BLaER1 treated with 17β-estradiol and CSF1 and Interleukin-3, amounts not matched to agents 10 nM and 100 nM (cell line): ENCODE results near the gene TMEM239.

Experiments used
- H3K27ac ChIP-seq, 11 experiments: shearing (Covaris generic); formaldehyde crosslinking; 2 replicates each; pipeline ENCODE4 v1.8.1; 2022
- H3K27me3 ChIP-seq, 11 experiments: shearing (Covaris generic); formaldehyde crosslinking; 2 replicates each; pipeline ENCODE4 v1.8.1; 2022
- H3K36me3 ChIP-seq, 11 experiments: shearing (Covaris generic); formaldehyde crosslinking; 2 replicates each; pipeline ENCODE4 v1.8.1; 2022
- H3K4me1 ChIP-seq, 10 experiments: shearing (Covaris generic); formaldehyde crosslinking; 2 replicates each; pipeline ENCODE4 v1.8.1; 2022
- H3K4me2 ChIP-seq, 11 experiments: shearing (Covaris generic); formaldehyde crosslinking; 2 replicates each; pipeline ENCODE4 v1.8.1; 2022
- H3K4me3 ChIP-seq, 10 experiments: shearing (Covaris generic); formaldehyde crosslinking; 2 replicates each; pipeline ENCODE4 v1.8.1; 2022
- H3K9ac ChIP-seq, 11 experiments: shearing (Covaris generic); formaldehyde crosslinking; 2 replicates each; pipeline ENCODE4 v1.8.1; 2022
- H3K9me3 ChIP-seq, 11 experiments: shearing (Covaris generic); formaldehyde crosslinking; replicated peaks in 1 of 11; 2 replicates each; pipeline ENCODE4 v1.8.1; 2022
- H4K20me1 ChIP-seq, 11 experiments: shearing (Covaris generic); formaldehyde crosslinking; 2 replicates each; pipeline ENCODE4 v1.8.1; 2022
- Cebpa-rat ChIP-seq, 11 experiments: shearing (Covaris generic); IDR thresholded peaks; 2 replicates each; pipeline ENCODE4 v1.8.1; 2022

Gene TMEM239

DNA sequence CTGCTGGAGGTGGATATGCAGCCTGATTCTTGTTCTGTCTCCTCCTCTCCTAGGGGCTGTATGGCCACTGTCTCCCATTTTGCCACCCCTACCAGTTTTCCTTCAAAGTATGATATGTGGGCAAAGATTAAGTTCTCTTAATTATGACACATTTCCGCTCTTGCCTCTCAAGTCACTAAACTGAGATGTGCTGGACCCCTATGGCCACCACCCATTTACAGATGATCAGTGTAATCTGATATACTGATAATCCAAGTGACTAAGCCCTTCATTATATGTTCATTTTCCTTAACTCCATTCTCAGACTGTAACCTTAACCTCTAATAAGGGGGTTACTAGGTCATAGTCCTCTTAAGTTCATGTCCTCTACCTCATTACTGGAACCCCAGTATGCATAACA lies 2.1 kb upstream of the TMEM239 start:
- Histone ChIP-seq H3K9me3 (peaks cover 0 to 19% (median 13%) of the 10 kb centered on the region in 11 experiments; a peak in 19 of 22 replicates), H4K20me1 (no peaks in the 10 kb centered on the region), H3K4me2 (peak overlapping the region; percentile 48 to 82 (median 70)), H3K27me3 (no peaks in the 10 kb centered on the region), H3K4me1 (peaks cover 15 to 38% (median 26%) of the 10 kb centered on the region in 10 experiments), H3K9ac (peak overlapping the region in 3 of 11 experiments; percentile 9 to 30 (median 22); a peak in 1 of 22 replicates), H3K36me3 (no peaks in the 10 kb centered on the region), H3K4me3 (no peak overlapping the region), H3K27ac (no peak overlapping the region; a peak in 1 of 22 replicates)
- TF ChIP-seq Cebpa-rat (IDR thresholded peaks at IDR 0.05) = no peak

- H3K9ac ChIP-seq = peak within 1 kb of the TSS in 4 of 11 experiments; percentile 9 to 30 (median 18); a peak in 4 of 22 replicates
- H3K4me2 ChIP-seq = peak within 1 kb of the TSS; percentile 48 to 82 (median 70)
- H3K9me3 ChIP-seq = peaks cover 0 to 19% (median 13%) of the 10 kb centered on the region in 11 experiments; a peak in 19 of 22 replicates
- H3K4me3 ChIP-seq = no peak within 1 kb of the TSS
- H3K36me3 ChIP-seq = no peaks in the 10 kb centered on the region
- no peak for TF ChIP-seq Cebpa-rat (IDR thresholded peaks at IDR 0.05)
- peak within 1 kb of the TSS in 4 of 11 experiments; percentile 17 to 41 (median 18); a peak in 6 of 22 replicates for H3K27ac ChIP-seq
- no peaks in the 10 kb centered on the region for H4K20me1 ChIP-seq
- H3K27me3 ChIP-seq = no peaks in the 10 kb centered on the region
- H3K4me1 ChIP-seq = peaks cover 15 to 38% (median 26%) of the 10 kb centered on the region in 10 experiments
Observed at GRCh38 chr20:2814587-2815051, 1.5 kb upstream of the TMEM239 start, which contains the start of gene C20orf141. Gene C20orf141, plus strand, starts transcription at chr20:2814987. Its CDS starts 198 bp downstream, at chr20:2815185.

DNA sequence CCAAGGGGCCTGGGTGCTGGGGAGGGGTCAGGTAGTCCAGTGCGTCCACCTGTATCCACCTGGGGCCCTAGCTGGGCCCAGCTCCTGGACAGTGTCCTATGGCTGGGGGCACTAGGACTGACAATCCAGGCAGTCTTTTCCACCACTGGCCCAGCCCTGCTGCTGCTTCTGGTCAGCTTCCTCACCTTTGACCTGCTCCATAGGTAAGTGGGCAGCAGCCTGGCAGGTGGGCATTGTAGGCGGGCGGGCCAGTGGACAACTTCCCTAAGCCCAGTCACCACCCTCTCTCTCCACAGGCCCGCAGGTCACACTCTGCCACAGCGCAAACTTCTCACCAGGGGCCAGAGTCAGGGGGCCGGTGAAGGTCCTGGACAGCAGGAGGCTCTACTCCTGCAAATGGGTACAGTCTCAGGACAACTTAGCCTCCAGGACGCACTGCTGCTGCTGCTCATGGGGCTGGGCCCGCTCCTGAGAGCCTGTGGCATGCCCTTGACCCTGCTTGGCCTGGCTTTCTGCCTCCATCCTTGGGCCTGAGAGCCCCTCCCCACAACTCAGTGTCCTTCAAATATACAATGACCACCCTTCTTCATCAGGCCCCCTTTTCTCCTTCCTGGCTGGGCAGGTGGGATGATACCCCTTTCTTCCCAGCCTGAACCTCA lies 793 bp upstream of the TMEM239 start:
- peak overlapping the region; percentile 48 to 82 (median 70) for H3K4me2 ChIP-seq
- peaks cover 0 to 19% (median 13%) of the 10 kb centered on the region in 11 experiments; a peak in 19 of 22 replicates for H3K9me3 ChIP-seq
- peak overlapping the region in 4 of 11 experiments; percentile 17 to 41 (median 18); a peak in 5 of 22 replicates for H3K27ac ChIP-seq
- H3K36me3 ChIP-seq = no peaks in the 10 kb centered on the region
- H4K20me1 ChIP-seq = no peaks in the 10 kb centered on the region
- H3K9ac ChIP-seq = peak overlapping the region in 4 of 11 experiments; percentile 9 to 22 (median 14); a peak in 2 of 22 replicates
- peaks cover 15 to 38% (median 26%) of the 10 kb centered on the region in 10 experiments for H3K4me1 ChIP-seq
- no peaks in the 10 kb centered on the region for H3K27me3 ChIP-seq
- no peak overlapping the region for H3K4me3 ChIP-seq
- TF ChIP-seq Cebpa-rat (IDR thresholded peaks at IDR 0.05) = no peak

- Histone ChIP-seq H3K9me3 (peaks cover 0 to 15% (median 10%) of the 10 kb centered on the region in 11 experiments; a peak in 19 of 22 replicates), H4K20me1 (no peaks in the 10 kb centered on the region), H3K27ac (no peak overlapping the region), H3K36me3 (no peaks in the 10 kb centered on the region), H3K27me3 (peaks cover 0 to 7% (median 0%) of the 10 kb centered on the region in 11 experiments; a peak in 1 of 22 replicates), H3K4me2 (peak overlapping the region in 3 of 11 experiments; percentile 2 to 26 (median 12); a peak in 1 of 22 replicates), H3K9ac (no peak overlapping the region), H3K4me3 (no peak overlapping the region), H3K4me1 (peaks cover 15 to 42% (median 32%) of the 10 kb centered on the region in 10 experiments)
- TF ChIP-seq Cebpa-rat (IDR thresholded peaks at IDR 0.05) = no peak
Observed at GRCh38 chr20:2816583-2817340, 598 bp downstream of the TMEM239 start.

- Histone ChIP-seq H3K9me3 (peaks cover 0 to 9% (median 5%) of the 10 kb centered on the region in 11 experiments; a peak in 18 of 22 replicates), H3K4me2 (peak overlapping the region in 5 of 11 experiments; percentile 2 to 38 (median 19); a peak in 2 of 22 replicates), H3K27me3 (peaks cover 0 to 7% (median 0%) of the 10 kb centered on the region in 11 experiments; a peak in 1 of 22 replicates), H3K4me3 (no peak overlapping the region), H3K9ac (no peak overlapping the region), H4K20me1 (no peaks in the 10 kb centered on the region), H3K4me1 (peaks cover 15 to 48% (median 38%) of the 10 kb centered on the region in 10 experiments), H3K36me3 (no peaks in the 10 kb centered on the region), H3K27ac (no peak overlapping the region)
- no peak for TF ChIP-seq Cebpa-rat (IDR thresholded peaks at IDR 0.05)
Observed at GRCh38 chr20:2817341-2817726, 1.2 kb downstream of the TMEM239 start.

- H3K4me1 ChIP-seq = peaks cover 15 to 49% (median 38%) of the 10 kb centered on the region in 10 experiments
- no peak overlapping the region for H3K9ac ChIP-seq
- H3K27ac ChIP-seq = no peak overlapping the region
- H3K36me3 ChIP-seq = no peaks in the 10 kb centered on the region
- H3K27me3 ChIP-seq = peaks cover 0 to 7% (median 0%) of the 10 kb centered on the region in 11 experiments; a peak in 1 of 22 replicates
- H3K4me3 ChIP-seq = no peak overlapping the region
- peak overlapping the region in 5 of 11 experiments; percentile 12 to 38 (median 19); a peak in 5 of 22 replicates for H3K4me2 ChIP-seq
- H4K20me1 ChIP-seq = no peaks in the 10 kb centered on the region
- H3K9me3 ChIP-seq = peaks cover 0 to 2% (median 0%) of the 10 kb centered on the region in 11 experiments; a peak in 1 of 22 replicates
- no peak for TF ChIP-seq Cebpa-rat (IDR thresholded peaks at IDR 0.05)
Observed at GRCh38 chr20:2817891-2818595, 1.9 kb downstream of the TMEM239 start.

DNA sequence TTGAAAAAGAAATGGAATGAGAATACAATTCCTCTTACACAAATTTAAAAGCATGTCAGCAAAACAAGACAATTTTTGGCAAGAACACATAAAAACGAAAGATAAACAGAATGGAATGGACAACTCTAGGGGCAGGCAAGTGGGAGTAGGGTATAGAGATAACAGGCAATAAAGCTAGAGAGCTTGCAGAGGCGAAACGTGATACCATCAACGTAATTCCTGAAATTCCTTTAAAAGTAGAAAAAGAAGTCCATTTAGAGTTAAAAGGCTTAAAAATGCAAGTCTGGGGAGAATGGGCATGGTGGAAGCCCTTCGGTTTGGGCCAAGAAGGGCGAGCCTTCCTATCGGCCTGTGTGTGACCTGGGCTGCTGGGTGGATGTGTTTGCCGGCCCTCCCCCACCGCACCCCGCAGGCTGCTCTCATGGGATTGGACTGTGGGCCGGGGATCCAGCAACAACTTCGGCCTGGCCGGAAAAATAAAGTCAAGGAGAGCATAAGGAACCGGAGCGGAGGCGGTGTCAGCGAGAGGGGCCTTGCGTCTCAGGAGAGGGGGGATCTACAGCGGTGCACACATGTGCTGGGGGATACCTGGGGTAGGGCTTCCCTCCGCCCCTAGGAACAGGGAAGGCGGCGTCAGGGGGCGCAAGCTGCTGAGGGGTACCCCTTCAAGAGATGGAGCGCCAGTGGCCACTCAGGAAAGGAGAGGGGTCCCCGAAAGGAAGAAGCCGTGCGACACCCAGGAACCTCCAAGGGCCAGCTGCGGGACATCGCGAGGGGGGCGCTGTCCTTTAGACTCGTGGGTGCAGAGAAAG lies 4.1 kb downstream of the TMEM239 start:
- Histone ChIP-seq H3K4me1 (peaks cover 3 to 37% (median 23%) of the 10 kb centered on the region in 10 experiments), H3K9ac (no peak overlapping the region), H3K36me3 (no peaks in the 10 kb centered on the region), H3K4me3 (no peak overlapping the region), H3K9me3 (no peaks in the 10 kb centered on the region), H3K27ac (no peak overlapping the region), H4K20me1 (no peaks in the 10 kb centered on the region), H3K4me2 (no peak overlapping the region), H3K27me3 (peaks cover 0 to 7% (median 0%) of the 10 kb centered on the region in 11 experiments; a peak in 1 of 22 replicates)
- TF ChIP-seq Cebpa-rat (IDR thresholded peaks at IDR 0.05) = no peak
